GM06990 (cell line): ENCODE results near the gene RMND5A.

Experiments
- DNase-seq: peaks from one replicate; pipeline ENCODE4 v3.0.0-alpha.2; 2011; ENCODE audit not compliant: insufficient read length; ENCODE audit errors: extremely low read depth
- H3K27me3 ChIP-seq: replicated peaks from 2 replicates; pipeline ENCODE4 v1.6.0; 2011; ENCODE audit warnings: low read length; ENCODE audit not compliant: control insufficient read depth, insufficient read depth
- H3K36me3 ChIP-seq: 2 replicates; pipeline ENCODE4 v1.5.1; 2011; ENCODE audit warnings: low read length; ENCODE audit not compliant: control insufficient read depth, insufficient read depth
- H3K4me3 ChIP-seq: replicated peaks from 2 replicates; pipeline ENCODE4 v1.5.1; 2011; ENCODE audit warnings: low read depth, mild to moderate bottlenecking, control low read depth, low read length
- CTCF ChIP-seq: IDR thresholded peaks from 2 replicates; pipeline ENCODE4 v1.5.1; 2011; ENCODE audit warnings: low read length, control low read depth, mild to moderate bottlenecking, inconsistent platforms; ENCODE audit not compliant: insufficient read depth, poor library complexity, severe bottlenecking

Gene RMND5A

GRCh38 chr2:86781363-86781762 lies 61.3 kb downstream of the RMND5A start:
- Histone ChIP-seq H3K36me3 (no peaks in the 10 kb centered on the region), H3K27me3 (no peaks in the 10 kb centered on the region), H3K4me3 (no peak overlapping the region)
- no peak for TF ChIP-seq CTCF
- DNase-seq: no peak

- no peak for DNase-seq
- Histone ChIP-seq H3K27me3 (no peaks in the 10 kb centered on the region), H3K4me3 (no peak overlapping the region), H3K36me3 (no peaks in the 10 kb centered on the region)
- TF ChIP-seq CTCF: no peak
Measured at GRCh38 chr2:86782748-86783147, 62.7 kb downstream of the RMND5A start.

- Histone ChIP-seq H3K4me3 (no peak overlapping the region), H3K27me3 (no peaks in the 10 kb centered on the region; the same call in 1 of the 2 replicates), H3K36me3 (no peaks in the 10 kb centered on the region)
- peak; percentile 40 for DNase-seq
- no peak for TF ChIP-seq CTCF
Measured at GRCh38 chr2:86783615-86784339, 63.7 kb downstream of the RMND5A start.

- Histone ChIP-seq H3K27me3 (no peaks in the 10 kb centered on the region; the same call in 1 of the 2 replicates), H3K4me3 (no peak overlapping the region), H3K36me3 (no peaks in the 10 kb centered on the region)
- no peak for DNase-seq
- no peak for TF ChIP-seq CTCF
Measured at GRCh38 chr2:86785456-86785855, 65.4 kb downstream of the RMND5A start.

- no peak for DNase-seq
- Histone ChIP-seq H3K36me3 (no peaks in the 10 kb centered on the region), H3K27me3 (no peaks in the 10 kb centered on the region; the same call in 1 of the 2 replicates), H3K4me3 (no peak overlapping the region)
- TF ChIP-seq CTCF: no peak
Measured at GRCh38 chr2:86786001-86786536, 66.0 kb downstream of the RMND5A start.
